WTC11 (cell line): ENCODE results near the gene CA10. TPM values are rescaled to one million over a fixed set of nuclear protein-coding genes. Genes with fewer than 3 reads are reported as not detected.

Experiments
- ATAC-seq: fragments of 200-7000 bp; cut with Tn5 transposase; 2 replicates; pipeline ENCODE4 v1.10.0; 2021; ENCODE audit warnings: mild to moderate bottlenecking, moderate library complexity
- CTCF ChIA-PET: fragments of 300-600 bp; sonication (Branson Sonifier 250); formaldehyde crosslinking; loops from one replicate; lab custom pipeline; 2021; ENCODE audit warnings: antibody characterized with exemption; lab: Charles Lee
- POLR2A ChIA-PET: fragments of 350-600 bp; sonication (Branson Sonifier 250); formaldehyde crosslinking; loops from one replicate; lab custom pipeline; 2021; ENCODE audit warnings: antibody characterized with exemption; lab: Charles Lee
- DNase-seq: peaks from one replicate; pipeline ENCODE4 v3.0.0; 2021; ENCODE audit warnings: low spot score
- H3K27ac Mint-ChIP-seq: 2 replicates; pipeline ENCODE4 v1.8.0; 2021; ENCODE audit warnings: mixed read lengths
- H3K27me3 Mint-ChIP-seq: 2 replicates; pipeline ENCODE4 v1.8.0; 2021; ENCODE audit warnings: low read depth, mild to moderate bottlenecking, moderate library complexity, mixed read lengths
- H3K36me3 Mint-ChIP-seq: 2 replicates; pipeline ENCODE4 v1.8.0; 2021; ENCODE audit warnings: mixed read lengths
- H3K4me1 Mint-ChIP-seq: 2 replicates; pipeline ENCODE4 v1.8.0; 2022; ENCODE audit warnings: mixed read lengths
- H3K4me3 Mint-ChIP-seq: 2 replicates; pipeline ENCODE4 v1.8.0; 2021; ENCODE audit warnings: mild to moderate bottlenecking, moderate library complexity, mixed read lengths
- H3K9me3 Mint-ChIP-seq: 2 replicates; pipeline ENCODE4 v1.8.0; 2021; ENCODE audit warnings: mixed read lengths
- AR ChIP-seq: fragments of 250-450 bp; sonication (Bioruptor Pico); IDR thresholded peaks from 2 replicates; pipeline ENCODE4 v1.9.0; 2021; ENCODE audit warnings: mild to moderate bottlenecking
- ATF6 ChIP-seq: sonication (generic); formaldehyde crosslinking; IDR thresholded peaks from 2 replicates; pipeline ENCODE4 v1.8.1; 2023; ENCODE audit warnings: mild to moderate bottlenecking, missing genetic modification reagents
- CDX4 ChIP-seq: fragments of 250-450 bp; sonication (Bioruptor Pico); IDR thresholded peaks from 2 replicates; pipeline ENCODE4 v1.9.0; 2021; ENCODE audit warnings: moderate library complexity, mild to moderate bottlenecking, inconsistent platforms, borderline replicate concordance
- E2F5 ChIP-seq: sonication (generic); formaldehyde crosslinking; IDR thresholded peaks from 2 replicates; pipeline ENCODE4 v1.8.1; 2022; ENCODE audit warnings: mild to moderate bottlenecking, moderate library complexity, missing genetic modification reagents
- FOXP1 ChIP-seq: sonication (generic); formaldehyde crosslinking; IDR thresholded peaks from 2 replicates; pipeline ENCODE4 v1.8.0; 2022; ENCODE audit warnings: missing genetic modification reagents, mild to moderate bottlenecking, moderate library complexity, borderline replicate concordance
- JAZF1 ChIP-seq: fragments of 250-450 bp; sonication (Bioruptor Pico); IDR thresholded peaks from 2 replicates; pipeline ENCODE4 v1.9.0; 2021; ENCODE audit warnings: moderate library complexity, mild to moderate bottlenecking, inconsistent platforms
- MXD4 ChIP-seq: fragments of 250-450 bp; sonication (Bioruptor Pico); IDR thresholded peaks from 2 replicates; pipeline ENCODE4 v1.8.0; 2021; ENCODE audit warnings: mild to moderate bottlenecking, moderate library complexity, borderline replicate concordance
- NR3C1 ChIP-seq: sonication (generic); formaldehyde crosslinking; conservative IDR thresholded peaks from 2 replicates; pipeline ENCODE4 v1.8.1; 2023; ENCODE audit warnings: low read depth, mild to moderate bottlenecking, missing genetic modification reagents
- OVOL2 ChIP-seq: fragments of 250-450 bp; sonication (Bioruptor Pico); IDR thresholded peaks from 2 replicates; pipeline ENCODE4 v1.9.0; 2021; ENCODE audit warnings: mild to moderate bottlenecking, borderline replicate concordance
- SMAD4 ChIP-seq: sonication (generic); formaldehyde crosslinking; IDR thresholded peaks from 2 replicates; pipeline ENCODE4 v1.8.0; 2022; ENCODE audit warnings: mild to moderate bottlenecking, missing genetic modification reagents
- SOX15 ChIP-seq: fragments of 250-450 bp; sonication (Bioruptor Pico); IDR thresholded peaks from 2 replicates; pipeline ENCODE4 v1.9.0; 2021; ENCODE audit warnings: mild to moderate bottlenecking
- ZNF121 ChIP-seq: sonication (generic); formaldehyde crosslinking; IDR thresholded peaks from 2 replicates; pipeline ENCODE4 v1.8.0; 2023; ENCODE audit warnings: missing genetic modification reagents
- ZNF232 ChIP-seq: sonication (generic); formaldehyde crosslinking; IDR thresholded peaks from 2 replicates; pipeline ENCODE4 v1.8.0; 2022; ENCODE audit warnings: mild to moderate bottlenecking, missing genetic modification reagents
- ZNF396 ChIP-seq: fragments of 250-450 bp; sonication (Bioruptor Pico); IDR thresholded peaks from 2 replicates; pipeline ENCODE4 v1.8.0; 2021; ENCODE audit warnings: mild to moderate bottlenecking, moderate library complexity, borderline replicate concordance
- ZNF512 ChIP-seq: sonication (generic); formaldehyde crosslinking; IDR thresholded peaks from 2 replicates; pipeline ENCODE4 v1.8.1; 2022; ENCODE audit warnings: missing genetic modification reagents, borderline replicate concordance
- ZSCAN18 ChIP-seq: fragments of 250-450 bp; sonication (Bioruptor Pico); IDR thresholded peaks from 2 replicates; pipeline ENCODE4 v2.1.2; 2022; ENCODE audit warnings: mild to moderate bottlenecking, moderate library complexity
- total RNA-seq: library from RNA; stranded (reverse); gene quantifications from 3 replicates; pipeline ENCODE4 v1.2.3, GENCODE V29; 2021

Gene CA10
- total RNA-seq, 1 experiment from 2014 or later = 0.90 TPM

- Mint-ChIP-seq H3K27ac (no peak overlapping the region), H3K4me1 (no peaks in the 10 kb centered on the region), H3K4me3 (no peak overlapping the region), H3K36me3 (peaks cover 45% of the 10 kb centered on the region), H3K27me3 (peaks cover 3% of the 10 kb centered on the region; the same call in 1 of the 2 replicates)
- ChIA-PET POLR2A (no interaction called here), CTCF (no interaction called here)
- no peak for DNase-seq
- ATAC-seq = no peak
- no peak for TF ChIP-seq FOXP1 (CRISPR knock-in tag)
- TF ChIP-seq ZNF512 (CRISPR knock-in tag) = no peak
- TF ChIP-seq AR = no peak
- no peak for TF ChIP-seq MXD4 (CRISPR knock-in tag)
- TF ChIP-seq SMAD4 (CRISPR knock-in tag) = no peak
- TF ChIP-seq ZNF232 (CRISPR knock-in tag) = no peak
- no peak for TF ChIP-seq CDX4 (CRISPR knock-in tag)
- TF ChIP-seq ZSCAN18 (CRISPR knock-in tag) = no peak
- no peak for TF ChIP-seq JAZF1 (CRISPR knock-in tag)
- TF ChIP-seq E2F5 (CRISPR knock-in tag) = no peak
- TF ChIP-seq ZNF396 (CRISPR knock-in tag) = no peak
- TF ChIP-seq OVOL2 = no peak
- no peak for TF ChIP-seq NR3C1 (CRISPR knock-in tag)
- no peak for TF ChIP-seq ZNF121 (CRISPR knock-in tag)
- no peak for TF ChIP-seq ATF6 (CRISPR knock-in tag)
- TF ChIP-seq SOX15 (CRISPR knock-in tag) = no peak
- TF ChIP-seq, all 79 proteins: peak for 0
- peaks cover 64% of the 10 kb centered on the region for H3K9me3 Mint-ChIP-seq
Observed at GRCh38 chr17:52048137-52048898, 110.2 kb downstream of the CA10 start.
